ENCODE results near the gene STAP1. TPM values are rescaled to one million over a fixed set of nuclear protein-coding genes. Genes with fewer than 3 reads are reported as not detected.

Gene STAP1
- total and polyA plus RNA-seq, 4 donors = 0.03 to 0.51 (median 0.29) TPM

GRCh38 chr4:67624939-67625338, 66.4 kb downstream of the STAP1 start:
- H3K4me1 ChIP-seq (ENCODE audit: control insufficient read depth in 4 of 4, insufficient read depth in 4 of 4, low read length in 3 of 4) = peaks cover 0 to 8% (median 5%) of the 10 kb centered on the region in 4 donors
- TF ChIP-seq RXRA (IDR thresholded peaks at IDR 0.05) = no peak
- H3K36me3 ChIP-seq (ENCODE audit: control insufficient read depth in 4 of 4, insufficient read depth in 3 of 4, low read depth in 1 of 4, low read length in 3 of 4) = peaks cover 2 to 34% (median 25%) of the 10 kb centered on the region in 4 donors
- H3K4me3 ChIP-seq (ENCODE audit: low read depth in 1 of 3, low read length in 3 of 3) = no peak overlapping the region
- no peak for DNase-seq (ENCODE audit: low spot score)
- H3K9me3 ChIP-seq (ENCODE audit: control insufficient read depth in 4 of 4, low read length in 3 of 4) = no peaks in the 10 kb centered on the region
- no peak overlapping the region for H3K27ac ChIP-seq (ENCODE audit: low read depth in 1 of 2, low read length in 2 of 2)
- no peaks in the 10 kb centered on the region for H3K27me3 ChIP-seq (ENCODE audit: control insufficient read depth in 4 of 4, insufficient read depth in 4 of 4, low read length in 3 of 4)
- no peak overlapping the region for H3K9ac ChIP-seq (ENCODE audit: low read depth in 1 of 2, low read length in 2 of 2)
- WGBS = 91% methylated on average over 3 of the region's 3 CpGs

GRCh38 chr4:67632492-67632891, 74.0 kb downstream of the STAP1 start:
- no peak overlapping the region for H3K9ac ChIP-seq (ENCODE audit: low read depth in 1 of 2, low read length in 2 of 2)
- no peak for TF ChIP-seq ATF3 (IDR thresholded peaks at IDR 0.05)
- no peak for TF ChIP-seq CTCF (IDR thresholded peaks at IDR 0.05; ENCODE audit: low read depth, low read length, missing input control)
- TF ChIP-seq TAF1 (conservative IDR thresholded peaks at IDR 0.05) = no peak
- TF ChIP-seq NR2F2 (IDR thresholded peaks at IDR 0.05) = no peak
- no peak for TF ChIP-seq HNF4A (conservative IDR thresholded peaks at IDR 0.05)
- no peak for TF ChIP-seq HNF4G (IDR thresholded peaks at IDR 0.05)
- no peak for TF ChIP-seq YY1 (IDR thresholded peaks at IDR 0.05)
- no peak for TF ChIP-seq RAD21 (IDR thresholded peaks at IDR 0.05)
- TF ChIP-seq SP1 (IDR thresholded peaks at IDR 0.05) = no peak
- TF ChIP-seq GABPA (IDR thresholded peaks at IDR 0.05 in 1 of 2, conservative IDR thresholded peaks at IDR 0.05 in 1 of 2) = no peak
- TF ChIP-seq ZBTB33 (IDR thresholded peaks at IDR 0.05) = no peak
- no peak for TF ChIP-seq EGR1 (IDR thresholded peaks at IDR 0.05; ENCODE audit: low read depth in 2 of 2)
- no peak for TF ChIP-seq REST (IDR thresholded peaks at IDR 0.05)
- TF ChIP-seq JUND (IDR thresholded peaks at IDR 0.05) = no peak
- TF ChIP-seq FOXA2 (IDR thresholded peaks at IDR 0.05) = no peak
- TF ChIP-seq FOXA1 (IDR thresholded peaks at IDR 0.05) = no peak
- TF ChIP-seq MAX (IDR thresholded peaks at IDR 0.05) = no peak
- TF ChIP-seq RXRA (IDR thresholded peaks at IDR 0.05) = no peak
- WGBS = 77% methylated on average over 3 of the region's 3 CpGs
- no peaks in the 10 kb centered on the region for H3K27me3 ChIP-seq (ENCODE audit: control insufficient read depth in 4 of 4, insufficient read depth in 4 of 4, low read length in 3 of 4)
- no peak overlapping the region for H3K4me3 ChIP-seq (ENCODE audit: low read depth in 1 of 3, low read length in 3 of 3)
- no peak for DNase-seq (ENCODE audit: low spot score)
- H3K36me3 ChIP-seq (ENCODE audit: control insufficient read depth in 4 of 4, insufficient read depth in 3 of 4, low read depth in 1 of 4, low read length in 3 of 4) = peaks cover 3 to 44% (median 27%) of the 10 kb centered on the region in 4 donors
- no peaks in the 10 kb centered on the region for H3K9me3 ChIP-seq (ENCODE audit: control insufficient read depth in 4 of 4, low read length in 3 of 4)
- no peaks in the 10 kb centered on the region for H3K4me1 ChIP-seq (ENCODE audit: control insufficient read depth in 4 of 4, insufficient read depth in 4 of 4, low read length in 3 of 4)
- H3K27ac ChIP-seq (ENCODE audit: low read depth in 1 of 2, low read length in 2 of 2) = no peak overlapping the region
